Activated CD4-positive, alpha-beta T cell treated with anti-CD3 and anti-CD28 coated beads, Interleukin-2, amount 10 ng/mL, durations not matched to agents 24 days and 14 days (primary cell): ENCODE measurements around the gene SETD1A. TPM values are rescaled to one million over a fixed set of nuclear protein-coding genes. Genes with fewer than 3 reads are reported as not detected.

Source experiments
- DNase-seq: peaks from one replicate; pipeline ENCODE4 v3.0.0; 2022
- H3K27ac Mint-ChIP-seq: one replicate; pipeline ENCODE4 v1.8.0; 2022; ENCODE audit warnings: mild to moderate bottlenecking, mixed read lengths
- H3K27me3 Mint-ChIP-seq: one replicate; pipeline ENCODE4 v1.8.0; 2022; ENCODE audit warnings: mixed read lengths
- H3K36me3 Mint-ChIP-seq: one replicate; pipeline ENCODE4 v1.8.0; 2022; ENCODE audit warnings: low read depth, mild to moderate bottlenecking, mixed read lengths
- H3K4me1 Mint-ChIP-seq: one replicate; pipeline ENCODE4 v1.8.0; 2021; ENCODE audit warnings: mixed read lengths
- H3K4me3 Mint-ChIP-seq: one replicate; pipeline ENCODE4 v1.8.0; 2022; ENCODE audit warnings: mild to moderate bottlenecking, moderate library complexity, mixed read lengths
- H3K9me3 Mint-ChIP-seq: one replicate; pipeline ENCODE4 v1.8.0; 2021; ENCODE audit warnings: mixed read lengths
- intact Hi-C: fragments of 100-400 bp; cut with micrococcal nuclease; formaldehyde crosslinking; loops from one replicate; pipeline ENCODE4 v1.15.1; 2023
- total RNA-seq: library from RNA; stranded (reverse); gene quantifications from 2 replicates; pipeline ENCODE4 v1.2.3, GENCODE V29; 2022

Gene SETD1A
- total RNA-seq, 1 donor from 2014 or later = 30.7 TPM

- peaks cover 1% of the 10 kb centered on the region for H3K27me3 Mint-ChIP-seq
- H3K4me3 Mint-ChIP-seq = peak overlapping the region; percentile 85
- peaks cover 7% of the 10 kb centered on the region for H3K4me1 Mint-ChIP-seq
- no peaks in the 10 kb centered on the region for H3K9me3 Mint-ChIP-seq
- no peak for DNase-seq
- H3K27ac Mint-ChIP-seq = no peak overlapping the region
- H3K36me3 Mint-ChIP-seq = no peaks in the 10 kb centered on the region
- intact Hi-C loops = loop anchor here (1.0 to 5.0 kb wide), 3 partner anchors 36 to 144 kb away; partner anchors contain the start of genes ZNF646 and ZNF668
Measured at GRCh38 chr16:30997725-30998711, 40.5 kb downstream of the SETD1A start.

GRCh38 chr16:30998852-30999761 lies 41.6 kb downstream of the SETD1A start:
- DNase-seq = no peak
- Mint-ChIP-seq H3K4me3 (no peak overlapping the region), H3K9me3 (no peaks in the 10 kb centered on the region), H3K27ac (no peak overlapping the region), H3K4me1 (peaks cover 6% of the 10 kb centered on the region), H3K36me3 (no peaks in the 10 kb centered on the region), H3K27me3 (peaks cover 1% of the 10 kb centered on the region)
- intact Hi-C loops = loop anchor here (5.0 kb wide), 1 partner anchor 143 kb away; no protein-coding TSS in a partner anchor

- no peak for DNase-seq
- Mint-ChIP-seq H3K27ac (no peak overlapping the region), H3K4me3 (no peak overlapping the region), H3K27me3 (peaks cover 2% of the 10 kb centered on the region), H3K9me3 (no peaks in the 10 kb centered on the region), H3K36me3 (no peaks in the 10 kb centered on the region), H3K4me1 (peaks cover 3% of the 10 kb centered on the region)
- intact Hi-C loops = no loop called here
Measured at GRCh38 chr16:31000671-31001382, 43.3 kb downstream of the SETD1A start.

GRCh38 chr16:31001507-31002249 lies 44.1 kb downstream of the SETD1A start:
- no peak overlapping the region for H3K4me3 Mint-ChIP-seq
- H3K9me3 Mint-ChIP-seq = no peaks in the 10 kb centered on the region
- no peak for DNase-seq
- H3K27ac Mint-ChIP-seq = no peak overlapping the region
- intact Hi-C loops = no loop called here
- H3K27me3 Mint-ChIP-seq = peaks cover 5% of the 10 kb centered on the region
- H3K36me3 Mint-ChIP-seq = no peaks in the 10 kb centered on the region
- peaks cover 3% of the 10 kb centered on the region for H3K4me1 Mint-ChIP-seq

- no peak overlapping the region for H3K4me3 Mint-ChIP-seq
- intact Hi-C loops = no loop called here
- H3K9me3 Mint-ChIP-seq = no peaks in the 10 kb centered on the region
- no peak overlapping the region for H3K27ac Mint-ChIP-seq
- peaks cover 6% of the 10 kb centered on the region for H3K27me3 Mint-ChIP-seq
- no peaks in the 10 kb centered on the region for H3K36me3 Mint-ChIP-seq
- no peak for DNase-seq
- H3K4me1 Mint-ChIP-seq = no peaks in the 10 kb centered on the region
Measured at GRCh38 chr16:31002250-31002700, 44.7 kb downstream of the SETD1A start.

- Mint-ChIP-seq H3K27ac (no peak overlapping the region), H3K9me3 (no peaks in the 10 kb centered on the region), H3K4me1 (peaks cover under 1% of the 10 kb centered on the region), H3K36me3 (no peaks in the 10 kb centered on the region), H3K27me3 (peaks cover 9% of the 10 kb centered on the region), H3K4me3 (no peak overlapping the region)
- no peak for DNase-seq
- intact Hi-C loops = no loop called here
Measured at GRCh38 chr16:31002862-31003341, 45.3 kb downstream of the SETD1A start.

GRCh38 chr16:31003744-31004143 lies 46.2 kb downstream of the SETD1A start:
- H3K36me3 Mint-ChIP-seq = no peaks in the 10 kb centered on the region
- H3K4me3 Mint-ChIP-seq = no peak overlapping the region
- no peaks in the 10 kb centered on the region for H3K9me3 Mint-ChIP-seq
- DNase-seq = no peak
- intact Hi-C loops = no loop called here
- H3K4me1 Mint-ChIP-seq = peaks cover 6% of the 10 kb centered on the region
- H3K27me3 Mint-ChIP-seq = peaks cover 9% of the 10 kb centered on the region
- no peak overlapping the region for H3K27ac Mint-ChIP-seq

- Mint-ChIP-seq H3K9me3 (no peaks in the 10 kb centered on the region), H3K4me3 (no peak overlapping the region), H3K27me3 (peaks cover 12% of the 10 kb centered on the region), H3K36me3 (no peaks in the 10 kb centered on the region), H3K27ac (no peak overlapping the region), H3K4me1 (peaks cover 7% of the 10 kb centered on the region)
- intact Hi-C loops = no loop called here
- DNase-seq = no peak
Measured at GRCh38 chr16:31004658-31005057, 47.1 kb downstream of the SETD1A start.

- Mint-ChIP-seq H3K9me3 (no peaks in the 10 kb centered on the region), H3K4me1 (peaks cover 11% of the 10 kb centered on the region), H3K27me3 (peaks cover 16% of the 10 kb centered on the region), H3K36me3 (no peaks in the 10 kb centered on the region), H3K4me3 (no peak overlapping the region), H3K27ac (no peak overlapping the region)
- no peak for DNase-seq
- intact Hi-C loops = no loop called here
Measured at GRCh38 chr16:31005350-31006085, 48.0 kb downstream of the SETD1A start.

- H3K9me3 Mint-ChIP-seq = no peaks in the 10 kb centered on the region
- H3K27me3 Mint-ChIP-seq = peaks cover 17% of the 10 kb centered on the region
Measured at GRCh38 chr16:31006086-31006385, 48.5 kb downstream of the SETD1A start.

GRCh38 chr16:31006589-31006988 lies 49.0 kb downstream of the SETD1A start:
- intact Hi-C loops = no loop called here
- Mint-ChIP-seq H3K27me3 (peaks cover 23% of the 10 kb centered on the region), H3K36me3 (no peaks in the 10 kb centered on the region), H3K4me3 (no peak overlapping the region), H3K27ac (no peak overlapping the region), H3K4me1 (peaks cover 17% of the 10 kb centered on the region), H3K9me3 (no peaks in the 10 kb centered on the region)
- no peak for DNase-seq

More at GRCh38 chr16:31006086-31006385, 48.5 kb downstream of the SETD1A start:
- DNase-seq = no peak
- Mint-ChIP-seq H3K4me1 (peaks cover 11% of the 10 kb centered on the region), H3K36me3 (no peaks in the 10 kb centered on the region), H3K4me3 (no peak overlapping the region), H3K27ac (no peak overlapping the region)
- intact Hi-C loops = no loop called here

GRCh38 chr16:31007684-31008083 lies 50.1 kb downstream of the SETD1A start:
- Mint-ChIP-seq H3K9me3 (no peaks in the 10 kb centered on the region), H3K4me1 (peaks cover 17% of the 10 kb centered on the region), H3K27ac (no peak overlapping the region), H3K27me3 (peaks cover 32% of the 10 kb centered on the region), H3K36me3 (no peaks in the 10 kb centered on the region), H3K4me3 (no peak overlapping the region)
- DNase-seq = no peak
- intact Hi-C loops = no loop called here
